GM12865 (cell line): ENCODE measurements around the gene RNASE7.

ENCODE experiments used
- DNase-seq: peaks from one replicate; pipeline ENCODE4 v3.0.0; 2010; ENCODE audit warnings: low read depth
- H3K4me3 ChIP-seq: 2 replicates; pipeline ENCODE4 v1.5.1; 2011; ENCODE audit warnings: mild to moderate bottlenecking, low read depth, low read length, control low read depth
- TF ChIP-seq, protein P1 (sequence below): IDR thresholded peaks from 2 replicates; pipeline ENCODE4 v1.5.1; 2011; ENCODE audit warnings: low read length, control low read depth, low read depth, inconsistent platforms; ENCODE audit not compliant: insufficient read depth; ENCODE audit errors: missing control alignments

Gene RNASE7

DNA sequence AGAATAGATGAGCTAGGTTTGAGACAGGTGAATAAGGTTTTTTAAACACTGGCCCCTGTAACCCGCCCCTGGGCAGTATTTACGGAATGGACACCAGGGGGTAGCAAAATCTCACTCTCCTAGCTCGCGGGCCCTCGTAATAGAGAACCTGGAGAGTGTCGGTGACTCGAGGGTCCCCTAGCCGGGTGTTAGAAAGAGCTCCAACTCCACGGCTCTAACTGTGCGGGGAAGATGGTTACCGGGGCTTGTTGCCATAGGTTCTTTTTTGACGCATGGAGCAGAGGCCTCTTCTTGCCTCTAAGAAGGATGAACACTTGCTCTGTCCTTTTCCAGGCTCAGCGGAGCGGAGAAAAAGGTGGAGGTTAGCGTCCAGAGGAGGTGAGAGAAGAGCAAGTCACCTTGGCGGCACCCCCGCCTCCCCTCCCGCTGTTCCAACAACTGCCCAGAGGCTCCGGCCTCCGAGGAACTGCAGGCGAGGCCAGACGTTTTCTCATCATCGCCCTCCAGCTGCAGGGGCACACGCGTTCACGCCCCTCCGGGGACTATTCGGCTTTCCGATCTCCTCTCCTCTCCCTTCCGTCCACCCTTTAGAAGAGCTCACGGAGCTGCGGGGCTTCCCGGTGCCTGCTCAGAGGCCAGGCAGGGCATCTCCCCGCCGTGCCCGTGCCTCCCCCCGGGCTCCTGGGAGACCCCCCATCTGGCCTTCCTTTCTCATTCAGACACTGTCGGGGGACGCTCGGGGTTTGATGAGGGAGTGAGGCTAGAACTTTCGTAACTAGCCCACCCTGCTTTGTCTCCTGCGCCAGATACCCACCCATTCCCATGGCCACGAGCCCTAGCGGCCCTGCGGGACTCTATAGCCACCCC is 26.6 kb downstream of the RNASE7 start:
- DNase-seq = peak; percentile 51
- no peak overlapping the region for H3K4me3 ChIP-seq
- TF ChIP-seq, protein P1, sequence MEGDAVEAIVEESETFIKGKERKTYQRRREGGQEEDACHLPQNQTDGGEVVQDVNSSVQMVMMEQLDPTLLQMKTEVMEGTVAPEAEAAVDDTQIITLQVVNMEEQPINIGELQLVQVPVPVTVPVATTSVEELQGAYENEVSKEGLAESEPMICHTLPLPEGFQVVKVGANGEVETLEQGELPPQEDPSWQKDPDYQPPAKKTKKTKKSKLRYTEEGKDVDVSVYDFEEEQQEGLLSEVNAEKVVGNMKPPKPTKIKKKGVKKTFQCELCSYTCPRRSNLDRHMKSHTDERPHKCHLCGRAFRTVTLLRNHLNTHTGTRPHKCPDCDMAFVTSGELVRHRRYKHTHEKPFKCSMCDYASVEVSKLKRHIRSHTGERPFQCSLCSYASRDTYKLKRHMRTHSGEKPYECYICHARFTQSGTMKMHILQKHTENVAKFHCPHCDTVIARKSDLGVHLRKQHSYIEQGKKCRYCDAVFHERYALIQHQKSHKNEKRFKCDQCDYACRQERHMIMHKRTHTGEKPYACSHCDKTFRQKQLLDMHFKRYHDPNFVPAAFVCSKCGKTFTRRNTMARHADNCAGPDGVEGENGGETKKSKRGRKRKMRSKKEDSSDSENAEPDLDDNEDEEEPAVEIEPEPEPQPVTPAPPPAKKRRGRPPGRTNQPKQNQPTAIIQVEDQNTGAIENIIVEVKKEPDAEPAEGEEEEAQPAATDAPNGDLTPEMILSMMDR = peak; percentile 38

DNA sequence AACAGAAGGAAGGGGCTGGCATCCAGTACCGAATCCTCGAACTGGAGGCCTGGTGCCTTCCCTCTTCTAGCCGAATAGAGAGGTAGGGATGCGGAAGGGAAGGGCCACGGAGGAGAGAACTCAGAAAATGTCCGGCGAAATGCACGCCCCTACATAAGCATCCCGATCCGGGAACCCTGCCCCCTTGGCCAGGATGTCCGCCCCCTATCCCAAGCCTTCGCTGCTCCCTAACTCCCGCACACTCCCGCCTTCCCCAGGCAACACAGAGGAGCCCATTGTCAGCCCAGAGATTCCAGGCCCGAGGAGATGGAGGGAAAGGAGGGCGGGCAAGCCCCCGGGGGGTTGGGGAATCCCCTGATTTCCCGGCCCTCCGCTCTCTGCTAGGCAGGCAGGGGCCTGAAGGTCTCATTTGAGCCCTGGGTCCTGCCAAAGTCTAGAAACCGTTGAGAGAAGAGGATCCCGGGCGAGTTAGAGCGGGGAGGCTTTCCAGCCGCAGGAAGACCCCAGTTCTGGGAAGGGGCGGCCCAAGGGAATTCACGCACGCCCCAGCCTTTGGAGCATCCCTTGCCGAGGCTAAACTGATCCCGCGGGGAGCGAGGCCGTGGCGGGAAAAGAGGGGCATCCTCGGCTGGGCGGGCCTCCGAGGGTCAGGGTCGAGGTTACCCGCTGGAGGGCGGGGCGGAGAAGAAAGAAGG is 27.4 kb downstream of the RNASE7 start:
- no peak overlapping the region; the same call in 1 of the 2 replicates for H3K4me3 ChIP-seq
- TF ChIP-seq, protein P1 = no peak
- no peak for DNase-seq

DNA sequence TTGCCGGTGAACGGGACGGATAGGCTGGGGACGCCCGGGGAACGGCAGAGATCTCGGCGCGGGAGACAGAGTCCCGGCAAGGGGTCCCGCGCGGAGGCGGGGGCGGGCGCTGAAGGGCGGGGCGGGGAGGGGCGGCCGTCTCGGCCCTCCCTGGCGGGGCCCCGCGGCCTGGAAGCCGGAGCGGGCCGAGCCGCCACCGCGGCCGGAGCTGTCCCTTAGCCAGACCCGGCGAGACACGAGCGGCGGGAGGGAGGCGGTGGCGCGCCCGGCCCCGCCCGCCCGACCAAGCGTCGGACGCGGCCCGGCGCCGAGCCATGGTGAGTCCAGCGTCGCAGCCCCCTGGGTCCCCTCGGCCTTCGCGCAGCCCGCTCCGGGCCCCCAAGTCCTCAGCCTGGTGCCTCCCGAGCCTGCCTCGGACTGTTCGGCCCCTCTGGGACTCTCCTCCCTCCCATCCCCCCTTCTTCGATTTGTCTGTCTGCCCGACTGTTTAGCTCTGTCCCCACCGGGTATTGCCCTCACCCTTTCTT is 28.0 kb downstream of the RNASE7 start, which contains the start of gene ARHGEF40:
TSS of gene ARHGEF40 (plus strand) at position 222 of the 527 bp plus-strand sequence. CDS start at position 315, 93 bp downstream.
- no peak for DNase-seq
- peak within 1 kb of the TSS; percentile 48 for H3K4me3 ChIP-seq
- TF ChIP-seq, protein P1 = no peak

DNA sequence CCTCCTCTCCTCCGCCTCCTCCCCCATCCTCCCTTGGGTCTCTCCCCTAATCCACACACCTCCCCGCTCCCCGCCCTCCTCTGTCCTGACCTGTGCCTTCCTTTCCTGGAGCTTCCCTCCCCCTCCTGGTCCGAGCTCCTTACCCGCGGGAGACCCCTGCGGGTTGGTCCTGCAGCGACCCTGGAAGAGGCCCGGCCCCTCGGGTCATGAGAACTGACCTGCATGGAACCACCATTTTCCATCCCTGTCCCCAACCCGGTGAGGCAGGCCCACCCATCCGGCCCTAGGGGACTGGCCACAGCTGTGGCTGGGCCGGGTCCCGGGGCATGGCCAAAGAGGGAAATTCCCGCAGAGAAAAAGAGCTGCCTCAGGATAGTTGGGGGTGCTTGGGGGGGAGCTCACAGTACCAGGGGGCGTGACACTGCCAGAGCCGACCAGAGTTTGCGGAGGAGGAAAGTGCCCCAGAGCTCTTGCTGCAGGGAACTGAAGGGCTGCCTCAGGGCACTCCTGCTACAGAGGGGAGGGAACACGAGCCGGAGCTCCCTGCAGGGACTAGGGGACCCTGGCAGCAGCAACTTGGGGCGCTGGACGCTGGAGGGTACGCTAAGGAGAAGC is 28.6 kb downstream of the RNASE7 start:
- peak overlapping the region; percentile 48 for H3K4me3 ChIP-seq
- TF ChIP-seq, protein P1 = no peak
- no peak for DNase-seq

DNA sequence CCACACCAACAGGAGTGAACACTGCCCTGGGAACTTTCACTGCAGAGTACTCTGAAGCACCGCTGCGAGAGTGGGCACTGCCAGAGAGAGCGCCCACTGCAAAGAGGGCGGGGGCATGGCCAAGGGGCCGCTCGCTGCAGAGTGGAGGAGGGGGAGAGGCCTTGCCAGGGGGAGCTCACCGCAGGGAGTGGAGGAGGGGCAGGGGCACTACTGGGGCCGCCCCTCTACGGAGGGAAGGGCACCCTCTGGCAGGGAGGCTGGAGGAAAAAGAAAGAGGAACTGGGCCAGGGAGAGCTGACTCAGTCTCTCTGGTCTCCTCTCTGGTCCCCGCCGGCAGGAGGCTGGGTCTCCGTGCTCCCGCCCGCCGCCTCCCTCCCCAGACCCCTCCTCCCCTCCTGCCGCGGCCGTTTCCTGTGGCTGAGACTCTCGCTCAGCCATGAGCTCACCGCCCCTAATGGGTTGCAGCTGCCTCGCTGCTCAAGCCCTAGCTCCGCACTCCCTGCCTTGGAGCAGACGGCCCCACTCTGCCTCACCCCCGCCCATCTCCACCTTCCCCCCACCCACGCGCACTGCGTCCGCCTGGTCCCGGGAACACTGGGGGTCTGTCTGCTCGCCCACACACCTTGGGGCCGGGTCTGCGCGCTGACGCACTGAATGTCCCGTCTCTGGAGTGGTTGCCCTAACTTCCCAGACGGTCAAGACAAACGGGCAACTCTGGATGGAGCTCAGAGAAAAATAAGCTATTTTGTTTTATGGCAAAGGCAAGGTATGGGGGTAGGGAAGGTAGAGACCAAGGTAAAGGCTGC is 29.3 kb downstream of the RNASE7 start:
- peak overlapping the region; percentile 48 for H3K4me3 ChIP-seq
- DNase-seq = peak; percentile 86
- TF ChIP-seq, protein P1 = no peak

DNA sequence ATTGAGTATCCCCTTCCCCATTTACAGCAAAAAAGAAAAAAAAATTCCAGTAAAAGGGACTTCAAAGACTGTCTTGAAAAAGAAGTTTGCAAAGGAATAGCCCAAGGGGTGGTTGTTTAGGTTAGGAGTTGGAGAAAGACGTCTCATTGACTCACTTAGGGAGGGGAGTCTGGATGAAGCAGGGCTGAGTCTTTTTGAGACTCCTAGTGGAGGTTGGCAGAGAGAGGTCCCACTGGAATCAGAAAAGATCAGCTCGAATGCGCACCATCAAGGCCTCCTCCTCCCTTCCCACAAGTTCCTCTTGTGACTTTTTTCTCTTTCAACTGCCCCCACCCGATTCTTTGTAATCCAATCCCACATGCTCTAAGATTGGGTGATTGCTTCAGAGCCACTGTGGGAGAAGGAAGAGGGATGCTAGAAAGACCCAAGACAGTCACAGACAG is 29.9 kb downstream of the RNASE7 start:
- TF ChIP-seq, protein P1 = no peak
- H3K4me3 ChIP-seq = no peak overlapping the region
- DNase-seq = no peak
